Vagina (tissue), 2 donors: ENCODE measurements around the gene CD86. TPM values are rescaled to one million over a fixed set of nuclear protein-coding genes. Genes with fewer than 3 reads are reported as not detected.

Experiments
- DNase-seq, 2 donors: peaks; one replicate each; pipeline ENCODE4 v3.0.0-alpha.2; 2017; ENCODE audit errors: extremely low spot score in 2 of 2
- H3K27ac ChIP-seq: fragments of 200-600 bp; sonication (generic); one replicate; pipeline ENCODE4 v1.5.1; 2019
- H3K27me3 ChIP-seq: fragments of 200-600 bp; sonication (generic); one replicate; pipeline ENCODE4 v1.5.1; 2019
- H3K36me3 ChIP-seq, 2 donors: fragments of 200-600 bp; sonication (generic); one replicate each; pipeline ENCODE4 v1.5.1; 2017 to 2019
- H3K4me1 ChIP-seq: fragments of 200-600 bp; sonication (generic); one replicate; pipeline ENCODE4 v1.5.1; 2019
- H3K4me3 ChIP-seq, 2 donors: fragments of 200-600 bp; sonication (generic); 1 replicate in 1 of 2; 2 replicates in 1 of 2; pipeline ENCODE4 v1.5.1; 2016 to 2019
- H3K9me3 ChIP-seq: fragments of 200-600 bp; sonication (generic); one replicate; pipeline ENCODE4 v1.5.1; 2019
- CTCF ChIP-seq, 3 experiments: fragments of 450-650 bp in 2 of 3; fragments of 200-600 bp in 1 of 3; sonication (generic) in 1 of 3; IDR thresholded peaks; one replicate each; pipeline ENCODE4 v1.5.1; 2017 to 2019; ENCODE audit warnings: antibody characterized with exemption in 3 of 3, mild to moderate bottlenecking in 2 of 3, moderate library complexity in 2 of 3
- POLR2A ChIP-seq, 2 donors: fragments of 450-650 bp; IDR thresholded peaks; one replicate each; pipeline ENCODE4 v1.6.1; 2017; ENCODE audit warnings: antibody characterized with exemption in 2 of 2, mild to moderate bottlenecking in 2 of 2, moderate library complexity in 2 of 2
- POLR2AphosphoS5 ChIP-seq, 2 donors: sonication (generic); formaldehyde crosslinking; IDR thresholded peaks; one replicate each; pipeline ENCODE4 v1.9.0; 2017; ENCODE audit warnings: antibody characterized with exemption in 2 of 2, mild to moderate bottlenecking in 2 of 2, low read depth in 1 of 2; ENCODE audit not compliant: insufficient read depth in 1 of 2
- intact Hi-C: fragments of 100-400 bp; cut with DNase I; formaldehyde crosslinking; loops from one replicate; pipeline ENCODE4 v1.15.1; 2023
- total RNA-seq: library from RNA; depleted of rRNA; stranded (reverse); fragments of >200 nt; gene quantifications from one replicate; pipeline ENCODE4 v1.2.3, GENCODE V29; 2016

CD86 gene
- total RNA-seq, 1 donor from 2014 or later, result 0.98 TPM

- TF ChIP-seq POLR2A (IDR thresholded peaks at IDR 0.05), result no peak
- TF ChIP-seq CTCF (IDR thresholded peaks at IDR 0.05), result no peak
- no peak for TF ChIP-seq POLR2AphosphoS5 (IDR thresholded peaks at IDR 0.05; ENCODE audit: insufficient read depth in 1 of 2, low read depth in 1 of 2)
- Histone ChIP-seq H3K9me3 (no peaks in the 10 kb centered on the region), H3K36me3 (no peaks in the 10 kb centered on the region), H3K4me3 (no peak overlapping the region), H3K27ac (no peak overlapping the region), H3K27me3 (no peaks in the 10 kb centered on the region), H3K4me1 (no peaks in the 10 kb centered on the region)
- intact Hi-C loops, result no loop called here
- DNase-seq, result no peak
Observed at GRCh38 chr3:122103821-122104514, 48.8 kb downstream of the CD86 start.

- no peak for TF ChIP-seq POLR2AphosphoS5 (IDR thresholded peaks at IDR 0.05; ENCODE audit: insufficient read depth in 1 of 2, low read depth in 1 of 2)
- no peak for TF ChIP-seq CTCF (IDR thresholded peaks at IDR 0.05)
- no peak for TF ChIP-seq POLR2A (IDR thresholded peaks at IDR 0.05)
- Histone ChIP-seq H3K9me3 (no peaks in the 10 kb centered on the region), H3K27me3 (no peaks in the 10 kb centered on the region), H3K4me1 (no peaks in the 10 kb centered on the region), H3K36me3 (no peaks in the 10 kb centered on the region), H3K27ac (no peak overlapping the region), H3K4me3 (no peak overlapping the region)
- intact Hi-C loops, result no loop called here
- no peak for DNase-seq
Observed at GRCh38 chr3:122104515-122105194, 49.5 kb downstream of the CD86 start.

- TF ChIP-seq POLR2A (IDR thresholded peaks at IDR 0.05), result no peak
- H3K27ac ChIP-seq, result no peak overlapping the region
- DNase-seq, result no peak
- H3K4me3 ChIP-seq, result no peak overlapping the region
- H3K27me3 ChIP-seq, result no peaks in the 10 kb centered on the region
- no peaks in the 10 kb centered on the region for H3K4me1 ChIP-seq
- H3K9me3 ChIP-seq, result no peaks in the 10 kb centered on the region
- intact Hi-C loops, result no loop called here
- no peaks in the 10 kb centered on the region for H3K36me3 ChIP-seq
Observed at GRCh38 chr3:122105626-122106025, 50.5 kb downstream of the CD86 start.

GRCh38 chr3:122107171-122107570 is 52.0 kb downstream of the CD86 start:
- no peaks in the 10 kb centered on the region for H3K9me3 ChIP-seq
- no peak overlapping the region for H3K4me3 ChIP-seq
- intact Hi-C loops, result no loop called here
- no peak overlapping the region for H3K27ac ChIP-seq
- TF ChIP-seq POLR2A (IDR thresholded peaks at IDR 0.05) (no peak), CTCF (IDR thresholded peaks at IDR 0.05) (no peak), POLR2AphosphoS5 (IDR thresholded peaks at IDR 0.05; ENCODE audit: insufficient read depth in 1 of 2, low read depth in 1 of 2) (no peak)
- no peak for DNase-seq
- H3K36me3 ChIP-seq, result no peaks in the 10 kb centered on the region
- H3K27me3 ChIP-seq, result no peaks in the 10 kb centered on the region
- no peaks in the 10 kb centered on the region for H3K4me1 ChIP-seq

GRCh38 chr3:122111974-122112373 is 56.8 kb downstream of the CD86 start:
- intact Hi-C loops, result no loop called here
- Histone ChIP-seq H3K4me1 (no peaks in the 10 kb centered on the region), H3K27ac (no peak overlapping the region), H3K27me3 (no peaks in the 10 kb centered on the region), H3K36me3 (no peaks in the 10 kb centered on the region), H3K4me3 (no peak overlapping the region), H3K9me3 (no peaks in the 10 kb centered on the region)
- TF ChIP-seq CTCF (IDR thresholded peaks at IDR 0.05), result no peak
- no peak for TF ChIP-seq POLR2AphosphoS5 (IDR thresholded peaks at IDR 0.05; ENCODE audit: insufficient read depth in 1 of 2, low read depth in 1 of 2)
- no peak for TF ChIP-seq POLR2A (IDR thresholded peaks at IDR 0.05)
- DNase-seq, result no peak
